ENCODE results near the gene C6orf47. TPM values are rescaled to one million over a fixed set of nuclear protein-coding genes. Genes with fewer than 3 reads are reported as not detected.

Gene C6orf47
- total and polyA plus RNA-seq, 2 of the 8 experiments (the other 6 are each of a cell fraction or from before 2014, with no cell fraction given): 4.7 to 14.6 TPM

DNA sequence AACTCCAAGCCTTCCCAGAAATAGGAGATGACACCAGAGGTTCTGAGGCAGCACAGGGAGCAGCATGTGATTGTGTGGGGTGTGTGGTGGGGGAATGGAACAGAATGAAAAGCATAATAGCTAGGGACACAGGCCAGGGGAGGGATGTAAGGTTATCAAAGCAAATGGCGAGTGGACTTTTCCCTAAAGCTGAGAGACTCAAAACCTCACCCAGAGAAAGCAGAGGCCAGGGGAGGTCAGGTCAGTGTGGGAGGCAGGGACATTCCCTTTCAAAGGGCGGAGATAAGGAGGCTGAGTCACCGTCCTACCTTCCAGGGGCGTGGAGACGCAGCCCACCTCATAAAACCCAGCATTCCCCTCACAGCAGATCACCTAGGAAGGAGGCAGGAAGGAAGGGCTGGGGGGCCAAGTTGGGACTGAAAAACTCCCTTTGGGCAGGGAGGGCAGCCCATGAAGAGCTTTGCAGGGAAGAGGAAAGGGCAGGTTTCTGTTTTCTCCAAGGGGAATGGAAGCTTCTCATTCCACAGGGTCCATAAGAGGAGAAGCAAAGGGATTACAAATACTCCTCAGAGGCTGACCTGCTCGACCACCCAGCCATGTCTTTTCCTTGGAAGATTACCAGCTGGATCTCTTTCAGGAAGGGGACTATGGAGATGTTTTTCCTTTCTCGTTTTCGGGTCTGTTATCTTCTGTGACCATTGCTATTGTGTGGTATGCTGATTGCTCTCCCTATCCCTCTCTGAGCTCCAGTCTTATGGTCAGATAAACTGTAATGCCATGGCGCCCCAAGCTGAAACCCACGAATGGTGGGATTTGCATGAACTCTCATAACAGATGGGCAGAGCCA is 29.9 kb upstream of the C6orf47 start (continued):
- TF ChIP-seq EP300 (IDR thresholded peaks at IDR 0.05; ENCODE audit: borderline replicate concordance in 1 of 2, low read depth in 2 of 2, low read length in 2 of 2) (no peak), KDM4A (IDR thresholded peaks at IDR 0.05; ENCODE audit: low read depth, low read length, severe bottlenecking) (no peak), SUZ12 (IDR thresholded peaks at IDR 0.05; ENCODE audit: low read length) (no peak), RAD21 (IDR thresholded peaks at IDR 0.05 in 1 of 2, conservative IDR thresholded peaks at IDR 0.05 in 1 of 2; ENCODE audit: low read depth in 2 of 2, low read length in 2 of 2) (no peak), JUN (IDR thresholded peaks at IDR 0.05; ENCODE audit: low read depth, low read length) (no peak)
- TF ChIP-seq, protein P1, sequence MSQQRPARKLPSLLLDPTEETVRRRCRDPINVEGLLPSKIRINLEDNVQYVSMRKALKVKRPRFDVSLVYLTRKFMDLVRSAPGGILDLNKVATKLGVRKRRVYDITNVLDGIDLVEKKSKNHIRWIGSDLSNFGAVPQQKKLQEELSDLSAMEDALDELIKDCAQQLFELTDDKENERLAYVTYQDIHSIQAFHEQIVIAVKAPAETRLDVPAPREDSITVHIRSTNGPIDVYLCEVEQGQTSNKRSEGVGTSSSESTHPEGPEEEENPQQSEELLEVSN (IDR thresholded peaks at IDR 0.05): no peak
